ENCODE data around the gene EIF3A. TPM values are rescaled to one million over a fixed set of nuclear protein-coding genes. Genes with fewer than 3 reads are reported as not detected.

EIF3A gene
- total and polyA plus RNA-seq, 2 of the 8 experiments (the other 6 are each of a cell fraction or from before 2014, with no cell fraction given): 26.8 to 209 TPM

GRCh38 chr10:119041326-119041725 is 39.3 kb downstream of the EIF3A start (continued):
- TF ChIP-seq KDM1A (IDR thresholded peaks at IDR 0.05; ENCODE audit: borderline replicate concordance, low read length) (no peak), ATF3 (IDR thresholded peaks at IDR 0.05; ENCODE audit: insufficient read depth, low read depth, low read length) (no peak), CREB1 (IDR thresholded peaks at IDR 0.05) (no peak), CHD2 (IDR thresholded peaks at IDR 0.05; ENCODE audit: low read length) (no peak), SIRT6 (IDR thresholded peaks at IDR 0.05; ENCODE audit: low read length) (no peak)
